Neural cell (in vitro differentiated cells): Measurements from ENCODE around the gene OCIAD1. TPM values are rescaled to one million over a fixed set of nuclear protein-coding genes. Genes with fewer than 3 reads are reported as not detected.

Source experiments
- H2AFZ ChIP-seq: fragments of 200-600, 300-800 bp; sonication (generic), shearing (Covaris generic); 2 replicates; pipeline ENCODE4 v1.6.0; 2014; ENCODE audit warnings: low read depth, mild to moderate bottlenecking, antibody characterized with exemption, low read length, moderate library complexity
- H3F3A ChIP-seq: fragments of 200-600 bp; shearing (Covaris generic); 2 replicates; pipeline ENCODE4 v1.6.1; 2016; ENCODE audit warnings: mild to moderate bottlenecking, moderate library complexity, mixed read lengths, antibody characterized with exemption, low read length; ENCODE audit not compliant: insufficient read depth, poor library complexity, severe bottlenecking
- H3K27ac ChIP-seq: fragments of 200-600, 300-800 bp; sonication (generic), shearing (Covaris generic); 2 replicates; pipeline ENCODE4 v1.5.1; 2014; ENCODE audit warnings: mild to moderate bottlenecking, low read length, moderate library complexity
- H3K27me3 ChIP-seq: fragments of 300-800, 200-600 bp; sonication (generic), shearing (Covaris generic); 2 replicates; pipeline ENCODE4 v1.6.0; 2014; ENCODE audit warnings: mild to moderate bottlenecking, low read depth, low read length, moderate library complexity; ENCODE audit not compliant: insufficient read depth
- H3K36me3 ChIP-seq: fragments of 300-800, 200-600 bp; sonication (generic), shearing (Covaris generic); 2 replicates; pipeline ENCODE4 v1.5.1; 2014; ENCODE audit warnings: mild to moderate bottlenecking, antibody characterized with exemption, low read length, moderate library complexity; ENCODE audit not compliant: insufficient read depth
- H3K4me2 ChIP-seq: fragments of 300-800, 200-600 bp; sonication (generic), shearing (Covaris generic); 2 replicates; pipeline ENCODE4 v1.6.0; 2014; ENCODE audit warnings: mild to moderate bottlenecking, low read length
- H3K4me3 ChIP-seq: fragments of 300-800, 200-600 bp; sonication (generic), shearing (Covaris generic); 2 replicates; pipeline ENCODE4 v1.5.1; 2014; ENCODE audit warnings: mild to moderate bottlenecking, low read length, moderate library complexity
- H3K79me2 ChIP-seq: fragments of 200-600 bp; shearing (Covaris generic); replicated peaks from 2 replicates; pipeline ENCODE4 v1.6.0; 2014; ENCODE audit warnings: mild to moderate bottlenecking, low read length, moderate library complexity; ENCODE audit not compliant: insufficient read depth
- H3K9ac ChIP-seq: fragments of 300-800, 200-600 bp; sonication (generic), shearing (Covaris generic); 2 replicates; pipeline ENCODE4 v1.6.1; 2016; ENCODE audit warnings: mild to moderate bottlenecking, low read length, mixed read lengths
- H3K9me2 ChIP-seq: fragments of 200-600 bp; shearing (Covaris generic); 2 replicates; pipeline ENCODE4 v1.6.1; 2016; ENCODE audit warnings: mild to moderate bottlenecking, low read length, mixed read lengths; ENCODE audit not compliant: insufficient read depth
- H3K9me3 ChIP-seq: fragments of 200-600, 300-800 bp; sonication (generic), shearing (Covaris generic); 2 replicates; pipeline ENCODE4 v1.6.1; 2016; ENCODE audit warnings: mild to moderate bottlenecking, mixed run types, low read length, moderate library complexity, mixed read lengths
- H4K20me1 ChIP-seq: fragments of 200-600 bp; shearing (Covaris generic); 2 replicates; pipeline ENCODE4 v1.6.1; 2016; ENCODE audit warnings: mild to moderate bottlenecking, mixed run types; ENCODE audit not compliant: insufficient read depth
- EP300 ChIP-seq: fragments of 450-650 bp; conservative IDR thresholded peaks from 2 replicates; pipeline ENCODE4 v1.6.1; 2014; ENCODE audit warnings: antibody characterized with exemption, mild to moderate bottlenecking, moderate library complexity; ENCODE audit not compliant: poor library complexity, severe bottlenecking
- EZH2 ChIP-seq: fragments of 200-600, 300-800 bp; shearing (Covaris generic), sonication (generic); IDR thresholded peaks from 2 replicates; pipeline ENCODE4 v1.6.1; 2014; ENCODE audit warnings: antibody characterized with exemption, low read length, borderline replicate concordance, mild to moderate bottlenecking; ENCODE audit not compliant: insufficient read depth, poor library complexity, severe bottlenecking
- MXI1 ChIP-seq: fragments of 450-650 bp; conservative IDR thresholded peaks from 2 replicates; pipeline ENCODE4 v1.6.1; 2014; ENCODE audit warnings: antibody characterized with exemption, mild to moderate bottlenecking; ENCODE audit not compliant: poor library complexity, severe bottlenecking
- POLR2AphosphoS5 ChIP-seq: IDR thresholded peaks from 2 replicates; pipeline ENCODE4 v1.6.1; 2012
- RAD21 ChIP-seq: fragments of 450-650 bp; conservative IDR thresholded peaks from 2 replicates; pipeline ENCODE4 v1.6.1; 2014; ENCODE audit warnings: antibody characterized with exemption, mild to moderate bottlenecking, moderate library complexity
- TAF1 ChIP-seq: IDR thresholded peaks from 2 replicates; pipeline ENCODE4 v1.6.1; 2012; ENCODE audit warnings: low read depth
- polyA plus RNA-seq: library from polyadenylated mRNA; depleted of rRNA; stranded (reverse); fragments of >200 nt; gene quantifications from 2 replicates; pipeline ENCODE4 v1.2.3, GENCODE V29; 2014
- TF ChIP-seq, protein P1 (sequence below): IDR thresholded peaks from 2 replicates; pipeline ENCODE4 v1.6.1; 2012; ENCODE audit warnings: borderline replicate concordance
- TF ChIP-seq, protein P2 (sequence below): fragments of 450-650 bp; IDR thresholded peaks from 2 replicates; pipeline ENCODE4 v1.5.1; 2014; ENCODE audit warnings: antibody characterized with exemption, mild to moderate bottlenecking, moderate library complexity; ENCODE audit not compliant: poor library complexity, severe bottlenecking

The OCIAD1 gene
- polyA plus RNA-seq, 1 donor from 2014 or later, result 449 TPM

DNA sequence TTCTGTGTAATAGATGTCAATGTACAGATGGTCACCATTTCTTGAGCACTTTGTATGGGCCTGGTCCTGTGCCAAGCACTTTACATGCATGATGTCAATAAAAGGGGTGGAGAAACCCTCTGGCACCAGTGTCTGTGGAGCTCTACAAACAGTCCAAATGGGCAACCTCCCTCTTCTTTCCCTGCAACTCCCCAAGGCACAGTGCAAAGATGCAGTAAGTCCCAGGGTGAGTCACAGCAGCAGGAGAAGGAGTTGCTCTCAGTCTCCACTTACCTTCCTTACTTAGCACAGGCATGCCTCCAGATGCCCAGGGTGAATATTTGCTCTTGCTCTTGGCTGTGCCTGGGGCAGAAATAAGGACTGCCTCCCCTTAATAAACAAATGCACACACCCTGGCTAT lies 71.4 kb downstream of the OCIAD1 start:
- Histone ChIP-seq H3K27me3 (no peaks in the 10 kb centered on the region), H3K9me2 (no peaks in the 10 kb centered on the region), H3K9ac (no peak overlapping the region), H3K4me3 (no peak overlapping the region), H3F3A (no peaks in the 10 kb centered on the region), H3K4me2 (no peak overlapping the region), H3K9me3 (no peaks in the 10 kb centered on the region), H3K36me3 (peaks cover 5% of the 10 kb centered on the region), H3K79me2 (peaks cover 3% of the 10 kb centered on the region), H3K27ac (no peak overlapping the region), H4K20me1 (no peaks in the 10 kb centered on the region), H2AFZ (no peak overlapping the region)
- TF ChIP-seq, protein P1, sequence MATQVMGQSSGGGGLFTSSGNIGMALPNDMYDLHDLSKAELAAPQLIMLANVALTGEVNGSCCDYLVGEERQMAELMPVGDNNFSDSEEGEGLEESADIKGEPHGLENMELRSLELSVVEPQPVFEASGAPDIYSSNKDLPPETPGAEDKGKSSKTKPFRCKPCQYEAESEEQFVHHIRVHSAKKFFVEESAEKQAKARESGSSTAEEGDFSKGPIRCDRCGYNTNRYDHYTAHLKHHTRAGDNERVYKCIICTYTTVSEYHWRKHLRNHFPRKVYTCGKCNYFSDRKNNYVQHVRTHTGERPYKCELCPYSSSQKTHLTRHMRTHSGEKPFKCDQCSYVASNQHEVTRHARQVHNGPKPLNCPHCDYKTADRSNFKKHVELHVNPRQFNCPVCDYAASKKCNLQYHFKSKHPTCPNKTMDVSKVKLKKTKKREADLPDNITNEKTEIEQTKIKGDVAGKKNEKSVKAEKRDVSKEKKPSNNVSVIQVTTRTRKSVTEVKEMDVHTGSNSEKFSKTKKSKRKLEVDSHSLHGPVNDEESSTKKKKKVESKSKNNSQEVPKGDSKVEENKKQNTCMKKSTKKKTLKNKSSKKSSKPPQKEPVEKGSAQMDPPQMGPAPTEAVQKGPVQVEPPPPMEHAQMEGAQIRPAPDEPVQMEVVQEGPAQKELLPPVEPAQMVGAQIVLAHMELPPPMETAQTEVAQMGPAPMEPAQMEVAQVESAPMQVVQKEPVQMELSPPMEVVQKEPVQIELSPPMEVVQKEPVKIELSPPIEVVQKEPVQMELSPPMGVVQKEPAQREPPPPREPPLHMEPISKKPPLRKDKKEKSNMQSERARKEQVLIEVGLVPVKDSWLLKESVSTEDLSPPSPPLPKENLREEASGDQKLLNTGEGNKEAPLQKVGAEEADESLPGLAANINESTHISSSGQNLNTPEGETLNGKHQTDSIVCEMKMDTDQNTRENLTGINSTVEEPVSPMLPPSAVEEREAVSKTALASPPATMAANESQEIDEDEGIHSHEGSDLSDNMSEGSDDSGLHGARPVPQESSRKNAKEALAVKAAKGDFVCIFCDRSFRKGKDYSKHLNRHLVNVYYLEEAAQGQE, result no peak
- TF ChIP-seq TAF1 (no peak), EZH2 (no peak), MXI1 (no peak), POLR2AphosphoS5 (no peak), EP300 (no peak)
- TF ChIP-seq, protein P2, sequence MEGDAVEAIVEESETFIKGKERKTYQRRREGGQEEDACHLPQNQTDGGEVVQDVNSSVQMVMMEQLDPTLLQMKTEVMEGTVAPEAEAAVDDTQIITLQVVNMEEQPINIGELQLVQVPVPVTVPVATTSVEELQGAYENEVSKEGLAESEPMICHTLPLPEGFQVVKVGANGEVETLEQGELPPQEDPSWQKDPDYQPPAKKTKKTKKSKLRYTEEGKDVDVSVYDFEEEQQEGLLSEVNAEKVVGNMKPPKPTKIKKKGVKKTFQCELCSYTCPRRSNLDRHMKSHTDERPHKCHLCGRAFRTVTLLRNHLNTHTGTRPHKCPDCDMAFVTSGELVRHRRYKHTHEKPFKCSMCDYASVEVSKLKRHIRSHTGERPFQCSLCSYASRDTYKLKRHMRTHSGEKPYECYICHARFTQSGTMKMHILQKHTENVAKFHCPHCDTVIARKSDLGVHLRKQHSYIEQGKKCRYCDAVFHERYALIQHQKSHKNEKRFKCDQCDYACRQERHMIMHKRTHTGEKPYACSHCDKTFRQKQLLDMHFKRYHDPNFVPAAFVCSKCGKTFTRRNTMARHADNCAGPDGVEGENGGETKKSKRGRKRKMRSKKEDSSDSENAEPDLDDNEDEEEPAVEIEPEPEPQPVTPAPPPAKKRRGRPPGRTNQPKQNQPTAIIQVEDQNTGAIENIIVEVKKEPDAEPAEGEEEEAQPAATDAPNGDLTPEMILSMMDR, result no peak

DNA sequence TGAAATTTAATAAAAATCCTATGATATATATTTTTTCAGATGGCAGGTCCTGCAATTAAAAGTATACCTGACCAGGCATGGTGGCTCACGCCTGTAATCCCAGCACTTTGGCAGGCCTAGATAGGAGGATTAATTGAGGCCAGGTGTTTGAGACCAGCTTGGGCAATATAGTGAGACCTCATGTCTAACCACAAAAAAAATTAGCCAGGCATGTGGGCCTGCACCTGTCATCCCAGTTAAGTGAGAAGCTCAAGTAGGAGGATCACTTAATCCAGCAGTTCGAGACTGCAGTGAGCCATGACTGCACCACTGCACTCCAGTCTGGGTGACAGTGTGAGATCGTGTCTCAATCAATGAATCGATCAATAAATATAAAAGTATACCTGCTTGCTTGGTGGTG lies 73.2 kb downstream of the OCIAD1 start:
- H2AFZ ChIP-seq, result no peak overlapping the region
- no peaks in the 10 kb centered on the region for H3K9me2 ChIP-seq
- no peak overlapping the region for H3K4me2 ChIP-seq
- no peak overlapping the region for H3K27ac ChIP-seq
- H3K9me3 ChIP-seq, result no peaks in the 10 kb centered on the region
- H4K20me1 ChIP-seq, result no peaks in the 10 kb centered on the region
- H3K79me2 ChIP-seq, result peaks cover 3% of the 10 kb centered on the region
- peaks cover 5% of the 10 kb centered on the region for H3K36me3 ChIP-seq
- no peaks in the 10 kb centered on the region for H3K27me3 ChIP-seq
- no peak overlapping the region for H3K4me3 ChIP-seq
- TF ChIP-seq, protein P1, result no peak
- TF ChIP-seq EP300 (no peak), TAF1 (no peak), MXI1 (no peak), RAD21 (no peak), POLR2AphosphoS5 (no peak), EZH2 (no peak)
- no peak overlapping the region for H3K9ac ChIP-seq
- H3F3A ChIP-seq, result no peaks in the 10 kb centered on the region
